Activated naive CD8-positive, alpha-beta T cell treated with anti-CD3 and anti-CD28 coated beads, Interleukin-2, amount 10 ng/mL, durations not matched to agents 7 days and 5 days (primary cell): ENCODE data around the gene SPHK2. TPM values are rescaled to one million over a fixed set of nuclear protein-coding genes. Genes with fewer than 3 reads are reported as not detected.
"Not testable (repeated sequence)": the region's sequence is repeated elsewhere in the genome, so short reads cannot be mapped to it uniquely, and the experiment has no call there.

Source experiments
- ATAC-seq: fragments of 150-1000 bp; cut with Tn5 transposase; one replicate; pipeline ENCODE4 v1.10.0; 2021; ENCODE audit warnings: low read depth, moderate library complexity
- POLR2A ChIA-PET: fragments of 350-600 bp; sonication (Branson Sonifier 250); formaldehyde crosslinking; loops from one replicate; lab custom pipeline; 2021; ENCODE audit warnings: antibody characterized with exemption; lab: Charles Lee
- DNase-seq: peaks from one replicate; pipeline ENCODE4 v3.0.0; 2021
- H3K27ac Mint-ChIP-seq: one replicate; pipeline ENCODE4 v1.8.0; 2022; ENCODE audit warnings: mild to moderate bottlenecking, mixed read lengths
- H3K27me3 Mint-ChIP-seq: one replicate; pipeline ENCODE4 v1.8.0; 2022; ENCODE audit warnings: mild to moderate bottlenecking, moderate library complexity, mixed read lengths
- H3K36me3 Mint-ChIP-seq: one replicate; pipeline ENCODE4 v1.8.0; 2021; ENCODE audit warnings: mild to moderate bottlenecking, mixed read lengths
- H3K4me1 Mint-ChIP-seq: one replicate; pipeline ENCODE4 v1.8.0; 2021; ENCODE audit warnings: mixed read lengths
- H3K4me3 Mint-ChIP-seq: one replicate; pipeline ENCODE4 v1.8.0; 2022; ENCODE audit warnings: mild to moderate bottlenecking, moderate library complexity, mixed read lengths
- H3K9me3 Mint-ChIP-seq: one replicate; pipeline ENCODE4 v1.8.0; 2021; ENCODE audit warnings: mixed read lengths
- total RNA-seq, 2 experiments: library from RNA; stranded (reverse); gene quantifications; one replicate each; pipeline ENCODE4 v1.2.3, GENCODE V29; 2021

SPHK2 gene
- total RNA-seq, 2 experiments from 2014 or later, result 31.4 to 31.8 TPM

- H3K27me3 Mint-ChIP-seq, result no peaks in the 10 kb centered on the region
- no peak for DNase-seq
- ATAC-seq, result no peak
- peaks cover 26% of the 10 kb centered on the region for H3K4me1 Mint-ChIP-seq
- POLR2A ChIA-PET, result interaction anchor here (0.6 to 0.7 kb wide), 2 partner anchors 11 to 15 kb away, joined by 3 read pairs; partner anchors contain the start of genes CA11, RPL18 and SPHK2
- H3K4me3 Mint-ChIP-seq, result no peak overlapping the region
- H3K27ac Mint-ChIP-seq, result no peak overlapping the region
- peaks cover 2% of the 10 kb centered on the region for H3K36me3 Mint-ChIP-seq
- no peaks in the 10 kb centered on the region for H3K9me3 Mint-ChIP-seq
Observed at GRCh38 chr19:48630296-48631063, 11.2 kb downstream of the SPHK2 start.

GRCh38 chr19:48631225-48631624 lies 11.9 kb downstream of the SPHK2 start:
- H3K27ac Mint-ChIP-seq, result no peak overlapping the region
- POLR2A ChIA-PET, result interaction anchor here (0.7 to 0.9 kb wide), 2 partner anchors 10 to 12 kb away, joined by 3 read pairs; partner anchors contain the start of genes RPL18 and SPHK2
- DNase-seq (no peak), ATAC-seq (no peak)
- H3K4me3 Mint-ChIP-seq, result no peak overlapping the region
- H3K27me3 Mint-ChIP-seq, result no peaks in the 10 kb centered on the region
- H3K9me3 Mint-ChIP-seq, result no peaks in the 10 kb centered on the region
- peaks cover 25% of the 10 kb centered on the region for H3K4me1 Mint-ChIP-seq
- H3K36me3 Mint-ChIP-seq, result peaks cover 4% of the 10 kb centered on the region

GRCh38 chr19:48632286-48632685 lies 13.0 kb downstream of the SPHK2 start:
- POLR2A ChIA-PET, result interaction anchor here (2.7 to 3.3 kb wide), 2 partner anchors 9 to 12 kb away, joined by 23 to 37 read pairs; partner anchors contain the start of genes RPL18 and SPHK2
- H3K27me3 Mint-ChIP-seq, DNase-seq, H3K36me3 Mint-ChIP-seq, H3K9me3 Mint-ChIP-seq, ATAC-seq, H3K4me3 Mint-ChIP-seq: not testable (repeated sequence)
- H3K27ac Mint-ChIP-seq, result peak overlapping the region; percentile 34
- peaks cover 21% of the 10 kb centered on the region for H3K4me1 Mint-ChIP-seq

- H3K4me3 Mint-ChIP-seq, result no peak overlapping the region
- no peaks in the 10 kb centered on the region for H3K9me3 Mint-ChIP-seq
- POLR2A ChIA-PET, result interaction anchor here (2.7 to 3.3 kb wide), 2 partner anchors 10 to 13 kb away, joined by 23 to 37 read pairs; partner anchors contain the start of genes RPL18 and SPHK2
- ATAC-seq, result no peak
- H3K27me3 Mint-ChIP-seq, result no peaks in the 10 kb centered on the region
- peak overlapping the region; percentile 34 for H3K27ac Mint-ChIP-seq
- DNase-seq, result no peak
- H3K4me1 Mint-ChIP-seq, result peaks cover 21% of the 10 kb centered on the region
- peaks cover 4% of the 10 kb centered on the region for H3K36me3 Mint-ChIP-seq
Observed at GRCh38 chr19:48632692-48633147, 13.4 kb downstream of the SPHK2 start.

DNA sequence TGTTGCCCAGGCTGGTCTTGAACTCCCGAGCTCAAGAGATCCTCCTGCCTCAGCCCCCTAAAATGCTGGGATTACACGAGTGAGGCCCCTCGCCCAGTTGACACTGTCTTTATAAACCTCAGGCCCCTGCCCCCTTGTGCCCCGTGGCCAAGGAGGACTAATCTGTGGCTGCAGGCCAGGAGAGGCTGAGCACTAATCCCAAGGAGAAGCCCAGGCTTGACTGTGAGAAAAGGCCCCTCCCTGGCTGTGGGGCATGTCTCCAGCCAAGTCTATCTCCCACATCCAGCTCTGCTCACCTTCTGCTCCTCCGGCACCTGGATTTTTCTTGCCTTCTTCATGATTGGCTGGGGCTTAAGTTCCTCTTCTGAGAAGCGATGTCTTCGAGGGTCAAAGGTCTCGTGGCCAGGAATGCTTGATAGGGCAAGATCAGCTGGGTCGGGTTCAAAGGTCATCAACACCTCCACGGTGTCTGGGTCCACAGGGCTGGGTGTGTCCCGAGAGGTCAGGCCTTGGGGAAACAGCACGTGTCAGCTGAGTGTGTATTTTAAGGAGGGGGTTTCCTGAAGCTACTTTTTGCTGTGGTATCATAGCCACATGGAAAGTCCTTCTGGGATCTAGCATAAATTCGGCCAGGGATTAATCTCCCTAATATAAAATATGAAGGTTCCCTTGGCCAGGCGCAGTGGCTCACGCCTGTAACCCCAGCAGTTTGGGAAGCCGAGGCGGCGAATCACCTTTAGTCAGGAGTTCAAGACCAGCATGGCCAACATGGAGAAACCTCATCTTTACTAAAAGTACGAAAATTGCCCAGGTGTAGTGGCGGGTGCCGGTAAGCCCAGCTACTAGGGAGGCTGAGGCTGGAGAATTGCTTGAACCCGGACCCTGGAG lies 14.1 kb downstream of the SPHK2 start:
- peaks cover 5% of the 10 kb centered on the region for H3K36me3 Mint-ChIP-seq
- H3K27me3 Mint-ChIP-seq, result no peaks in the 10 kb centered on the region
- ATAC-seq (no peak), DNase-seq (no peak)
- H3K4me3 Mint-ChIP-seq, result peak overlapping the region; percentile 83
- POLR2A ChIA-PET, result interaction anchor here (1.5 to 3.3 kb wide), 5 partner anchors 10 to 80 kb away, joined by 3 to 37 read pairs (median 10); partner anchors contain the start of genes CA11, RPL18 and SPHK2
- H3K27ac Mint-ChIP-seq, result peak overlapping the region; percentile 34
- peaks cover 26% of the 10 kb centered on the region for H3K4me1 Mint-ChIP-seq
- H3K9me3 Mint-ChIP-seq, result peaks cover 1% of the 10 kb centered on the region

DNA sequence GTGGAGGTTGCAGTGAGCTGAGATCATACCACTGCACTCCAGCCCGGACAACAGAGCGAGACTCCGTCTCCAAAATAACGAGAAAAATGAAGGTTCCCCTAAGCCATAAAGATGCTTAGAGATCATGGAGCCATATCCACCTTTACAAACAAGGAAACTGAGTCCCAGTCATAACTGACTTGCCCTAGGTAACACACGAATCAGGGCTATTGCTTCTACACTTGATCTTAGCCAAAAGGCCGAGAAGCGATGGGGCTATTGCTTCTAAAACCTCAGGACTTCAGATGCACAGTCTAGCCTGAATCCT lies 14.7 kb downstream of the SPHK2 start:
- H3K4me3 Mint-ChIP-seq, result peak overlapping the region; percentile 83
- H3K36me3 Mint-ChIP-seq, result peaks cover 9% of the 10 kb centered on the region
- no peaks in the 10 kb centered on the region for H3K27me3 Mint-ChIP-seq
- H3K4me1 Mint-ChIP-seq, result peaks cover 32% of the 10 kb centered on the region
- ATAC-seq, result no peak
- POLR2A ChIA-PET, result interaction anchor here (1.5 to 3.3 kb wide), 5 partner anchors 11 to 79 kb away, joined by 3 to 37 read pairs (median 10); partner anchors contain the start of genes CA11, RPL18 and SPHK2
- DNase-seq, result no peak
- peak overlapping the region; percentile 85 for H3K27ac Mint-ChIP-seq
- peaks cover 4% of the 10 kb centered on the region for H3K9me3 Mint-ChIP-seq

DNA sequence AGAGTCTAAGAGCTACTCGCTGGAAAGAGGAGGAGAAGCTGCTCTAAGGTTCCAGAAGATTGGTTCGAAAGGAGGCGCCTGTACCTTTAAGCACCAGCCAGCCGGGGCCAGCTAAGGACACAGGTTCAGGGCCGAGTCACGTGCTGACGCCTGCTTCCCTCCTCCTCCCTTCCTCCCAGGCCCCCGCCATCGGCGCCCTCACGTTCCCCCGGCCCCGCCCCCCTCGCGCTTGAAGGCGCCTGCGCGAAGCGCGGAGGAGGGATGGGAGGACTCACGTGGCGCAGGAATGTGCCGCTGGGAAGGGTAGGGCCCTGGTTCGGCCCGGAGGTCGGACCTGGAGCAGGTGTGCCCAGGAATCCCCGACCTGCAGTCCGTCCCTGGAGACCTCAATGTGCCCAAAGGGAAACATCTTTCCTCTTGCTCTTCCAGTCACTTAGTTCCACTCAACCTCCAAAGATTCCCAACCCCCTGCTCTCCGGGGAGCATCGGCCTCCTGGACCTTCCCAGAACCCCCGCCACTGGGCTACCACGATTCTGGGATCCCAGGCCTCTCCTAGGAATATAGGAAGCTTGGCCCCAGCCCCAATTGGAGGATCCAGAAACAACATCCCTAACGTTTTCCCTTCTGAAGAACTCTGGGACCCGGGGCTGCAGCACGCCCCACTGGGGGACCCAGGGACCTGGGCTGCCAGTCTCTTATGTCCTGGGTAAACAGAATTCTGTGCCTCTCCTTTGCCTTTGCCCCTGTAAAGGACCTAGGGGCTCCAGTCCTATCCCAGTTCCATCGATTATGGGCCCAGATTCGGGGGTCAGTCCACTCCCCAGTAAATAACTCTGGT lies 15.3 kb downstream of the SPHK2 start:
- Mint-ChIP-seq H3K4me3 (peak overlapping the region; percentile 83), H3K27me3 (no peaks in the 10 kb centered on the region), H3K9me3 (peaks cover 4% of the 10 kb centered on the region), H3K36me3 (peaks cover 9% of the 10 kb centered on the region), H3K27ac (peak overlapping the region; percentile 85), H3K4me1 (peaks cover 36% of the 10 kb centered on the region)
- DNase-seq (peak; percentile 90), ATAC-seq (peak; percentile 15)
- POLR2A ChIA-PET, result interaction anchor here (1.5 to 3.3 kb wide), 5 partner anchors 11 to 78 kb away, joined by 3 to 37 read pairs (median 10); partner anchors contain the start of genes CA11, RPL18 and SPHK2

DNA sequence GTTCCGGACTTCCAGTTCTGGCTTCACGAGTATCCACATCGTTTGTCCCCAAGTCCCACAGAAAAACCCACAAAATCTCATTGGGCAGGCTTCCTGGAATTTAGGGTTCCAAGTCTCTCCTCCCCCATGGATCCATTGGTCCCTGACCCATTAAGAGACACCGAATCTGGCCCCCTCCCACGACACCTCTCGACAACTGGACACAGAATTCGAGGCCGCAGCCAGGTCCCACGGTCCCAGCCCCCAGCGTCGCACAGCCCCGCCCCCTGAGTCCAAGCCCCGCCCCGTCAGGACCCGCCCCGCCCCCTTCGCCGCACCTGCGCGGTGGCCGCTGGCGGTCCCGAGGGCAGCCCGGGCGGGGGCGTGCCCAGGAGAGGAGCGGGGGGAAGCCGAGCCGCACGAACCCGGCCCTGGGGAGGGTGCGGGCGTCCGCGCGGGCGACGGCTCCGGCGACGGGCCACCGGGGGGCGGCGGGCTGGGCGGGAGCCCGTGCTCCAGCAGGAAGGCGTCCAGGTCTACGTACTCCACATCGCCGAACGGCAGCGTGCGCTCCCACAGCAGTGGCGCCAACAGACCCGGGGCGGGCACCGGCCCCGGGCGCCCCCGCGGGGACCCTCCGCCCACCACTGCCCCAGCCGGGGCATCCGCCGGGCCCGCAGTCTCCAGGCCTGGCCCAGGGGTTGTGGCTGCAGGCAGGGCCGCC lies 16.1 kb downstream of the SPHK2 start:
- ATAC-seq, result peak; percentile 2
- POLR2A ChIA-PET, result interaction anchor here (1.5 to 3.6 kb wide), 6 partner anchors 8 to 78 kb away, joined by 4 to 37 read pairs (median 11); partner anchors contain the start of genes CA11, RPL18 and SPHK2

GRCh38 chr19:48635966-48636858 lies 16.9 kb downstream of the SPHK2 start:
- H3K27me3 Mint-ChIP-seq, result no peaks in the 10 kb centered on the region
- POLR2A ChIA-PET, result interaction anchor here (1.2 to 3.6 kb wide), 4 partner anchors 9 to 24 kb away, joined by 3 to 20 read pairs (median 8); partner anchors contain the start of genes CA11, RPL18 and SPHK2

More for the DNA sequence above, 16.1 kb downstream of the SPHK2 start:
- Mint-ChIP-seq H3K36me3 (peaks cover 7% of the 10 kb centered on the region), H3K4me1 (peaks cover 37% of the 10 kb centered on the region), H3K27ac (peak overlapping the region; percentile 99), H3K4me3 (peak overlapping the region; percentile 92), H3K9me3 (peaks cover 4% of the 10 kb centered on the region), H3K27me3 (no peaks in the 10 kb centered on the region)
- DNase-seq, result peak; percentile 87

GRCh38 chr19:48636859-48637448 lies 17.6 kb downstream of the SPHK2 start, which contains the start of gene DBP:
Gene DBP, minus strand, starts transcription at chr19:48637379. Its CDS starts 385 bp downstream, at chr19:48636994.
- H3K4me3 Mint-ChIP-seq, result peak within 1 kb of the TSS; percentile 92
- POLR2A ChIA-PET, result interaction anchor here (0.9 to 3.6 kb wide), 5 partner anchors 9 to 24 kb away, joined by 3 to 20 read pairs (median 4); partner anchors contain the start of genes CA11, RPL18 and SPHK2
- H3K4me1 Mint-ChIP-seq, result peaks cover 34% of the 10 kb centered on the region
- H3K27me3 Mint-ChIP-seq, result no peaks in the 10 kb centered on the region
- peak within 1 kb of the TSS; percentile 99 for H3K27ac Mint-ChIP-seq
- no peak for ATAC-seq
- H3K9me3 Mint-ChIP-seq, result peaks cover 4% of the 10 kb centered on the region
- DNase-seq, result no peak
- H3K36me3 Mint-ChIP-seq, result peaks cover 7% of the 10 kb centered on the region

More at GRCh38 chr19:48635966-48636858, 16.9 kb downstream of the SPHK2 start:
- ATAC-seq (no peak), DNase-seq (peak; percentile 61)
- Mint-ChIP-seq H3K4me3 (peak overlapping the region; percentile 92), H3K9me3 (peaks cover 4% of the 10 kb centered on the region), H3K27ac (peak overlapping the region; percentile 99), H3K4me1 (peaks cover 37% of the 10 kb centered on the region), H3K36me3 (peaks cover 7% of the 10 kb centered on the region)
